Activated B cell treated with CpG ODN at 0.5 μM for 24 hours (primary cell): ENCODE data around the gene HS6ST2. TPM values are rescaled to one million over a fixed set of nuclear protein-coding genes. Genes with fewer than 3 reads are reported as not detected.
"Not testable (repeated sequence)": the region's sequence is repeated elsewhere in the genome, so short reads cannot be mapped to it uniquely, and the experiment has no call there.

Experiments
- ATAC-seq: fragments of 200-7000 bp; cut with Tn5 transposase; one replicate; pipeline ENCODE4 v1.10.0; 2021; ENCODE audit warnings: low read depth, mild to moderate bottlenecking, moderate library complexity
- CTCF ChIA-PET: fragments of 350-600 bp; sonication (Branson Sonifier 250); formaldehyde crosslinking; loops from one replicate; lab custom pipeline; 2021; ENCODE audit warnings: antibody characterized with exemption; lab: Charles Lee
- POLR2A ChIA-PET: fragments of 350-600 bp; sonication (Branson Sonifier 250); formaldehyde crosslinking; loops from one replicate; lab custom pipeline; 2021; ENCODE audit warnings: antibody characterized with exemption; lab: Charles Lee
- DNase-seq: peaks from one replicate; pipeline ENCODE4 v3.0.0; 2022
- H3K27ac Mint-ChIP-seq: one replicate; pipeline ENCODE4 v1.8.0; 2020; ENCODE audit warnings: mixed read lengths
- H3K27me3 Mint-ChIP-seq: one replicate; pipeline ENCODE4 v1.8.0; 2021; ENCODE audit warnings: mixed read lengths
- H3K36me3 Mint-ChIP-seq: one replicate; pipeline ENCODE4 v1.8.0; 2021; ENCODE audit warnings: low read depth, mixed read lengths
- H3K4me1 Mint-ChIP-seq: one replicate; pipeline ENCODE4 v1.8.0; 2021; ENCODE audit warnings: mixed read lengths
- H3K4me3 Mint-ChIP-seq: one replicate; pipeline ENCODE4 v1.8.0; 2020; ENCODE audit warnings: mild to moderate bottlenecking, mixed read lengths
- H3K9me3 Mint-ChIP-seq: one replicate; pipeline ENCODE4 v1.8.0; 2020; ENCODE audit warnings: mixed read lengths
- intact Hi-C: fragments of 100-400 bp; cut with micrococcal nuclease; formaldehyde crosslinking; loops from one replicate; pipeline ENCODE4 v1.15.1; 2024
- total RNA-seq: library from RNA; stranded (reverse); gene quantifications from 2 replicates; pipeline ENCODE4 v1.2.3, GENCODE V29; 2022
- TF ChIP-seq, protein P1 (sequence below): fragments of 200-600 bp; IDR thresholded peaks from one replicate; pipeline ENCODE4 v1.8.0; 2022; ENCODE audit warnings: antibody characterized with exemption, mild to moderate bottlenecking

HS6ST2 gene
- total RNA-seq, 1 donor from 2014 or later = not detected

DNA sequence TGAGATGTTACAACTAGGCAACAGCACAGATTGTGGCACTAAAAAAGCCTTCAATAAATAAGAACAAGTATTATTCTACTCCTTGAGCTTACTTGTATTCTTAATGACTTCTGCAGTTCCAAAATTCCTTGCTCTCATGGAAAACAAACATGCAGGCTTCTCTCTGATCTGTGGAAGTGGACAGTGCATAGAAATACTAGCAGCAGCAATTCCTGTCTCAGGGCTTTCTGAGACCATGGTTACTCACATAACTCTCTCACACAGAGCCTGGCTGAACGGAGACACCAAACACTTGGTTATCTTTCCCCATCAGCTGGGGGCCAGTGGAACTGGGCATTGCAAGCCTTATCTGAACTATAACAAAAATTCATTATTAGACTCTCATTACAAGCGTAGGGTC is 32.4 kb upstream of the HS6ST2 start:
- Mint-ChIP-seq H3K36me3 (no peaks in the 10 kb centered on the region), H3K4me3 (no peak overlapping the region)
- CTCF ChIA-PET = no interaction called here

DNA sequence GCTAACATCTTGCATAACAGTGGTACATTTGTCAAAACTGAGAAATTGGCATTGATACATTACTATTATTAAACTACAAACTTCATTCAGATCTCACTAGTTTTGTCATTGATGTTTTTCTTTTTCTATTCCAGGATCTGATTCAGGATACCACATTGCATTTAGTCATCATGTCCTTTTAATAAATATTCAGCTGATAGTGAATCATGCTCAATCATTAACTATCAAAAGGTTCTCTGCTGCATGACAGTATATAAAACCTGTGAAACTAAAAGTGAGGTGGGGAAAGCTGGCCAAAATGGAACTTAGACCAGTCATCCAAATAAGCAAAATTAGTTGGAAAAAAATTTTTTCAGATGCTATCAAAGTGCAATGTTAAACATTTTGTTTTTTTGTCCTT is 28.1 kb upstream of the HS6ST2 start:
- CTCF ChIA-PET = no interaction called here
- TF ChIP-seq, protein P1, sequence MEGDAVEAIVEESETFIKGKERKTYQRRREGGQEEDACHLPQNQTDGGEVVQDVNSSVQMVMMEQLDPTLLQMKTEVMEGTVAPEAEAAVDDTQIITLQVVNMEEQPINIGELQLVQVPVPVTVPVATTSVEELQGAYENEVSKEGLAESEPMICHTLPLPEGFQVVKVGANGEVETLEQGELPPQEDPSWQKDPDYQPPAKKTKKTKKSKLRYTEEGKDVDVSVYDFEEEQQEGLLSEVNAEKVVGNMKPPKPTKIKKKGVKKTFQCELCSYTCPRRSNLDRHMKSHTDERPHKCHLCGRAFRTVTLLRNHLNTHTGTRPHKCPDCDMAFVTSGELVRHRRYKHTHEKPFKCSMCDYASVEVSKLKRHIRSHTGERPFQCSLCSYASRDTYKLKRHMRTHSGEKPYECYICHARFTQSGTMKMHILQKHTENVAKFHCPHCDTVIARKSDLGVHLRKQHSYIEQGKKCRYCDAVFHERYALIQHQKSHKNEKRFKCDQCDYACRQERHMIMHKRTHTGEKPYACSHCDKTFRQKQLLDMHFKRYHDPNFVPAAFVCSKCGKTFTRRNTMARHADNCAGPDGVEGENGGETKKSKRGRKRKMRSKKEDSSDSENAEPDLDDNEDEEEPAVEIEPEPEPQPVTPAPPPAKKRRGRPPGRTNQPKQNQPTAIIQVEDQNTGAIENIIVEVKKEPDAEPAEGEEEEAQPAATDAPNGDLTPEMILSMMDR = no peak
- Mint-ChIP-seq H3K4me1 (no peaks in the 10 kb centered on the region), H3K9me3 (no peaks in the 10 kb centered on the region), H3K27me3 (no peaks in the 10 kb centered on the region), H3K4me3 (no peak overlapping the region), H3K27ac (no peak overlapping the region), H3K36me3 (no peaks in the 10 kb centered on the region)
- POLR2A ChIA-PET = no interaction called here
- intact Hi-C loops = no loop called here
- no peak for DNase-seq
- ATAC-seq = no peak

More for the DNA sequence above, 32.4 kb upstream of the HS6ST2 start:
- ATAC-seq (no peak), DNase-seq (no peak)
- no peaks in the 10 kb centered on the region for H3K9me3 Mint-ChIP-seq
- no peak overlapping the region for H3K27ac Mint-ChIP-seq
- no peaks in the 10 kb centered on the region for H3K4me1 Mint-ChIP-seq
- POLR2A ChIA-PET = no interaction called here
- intact Hi-C loops = no loop called here
- TF ChIP-seq, protein P1 = no peak
- no peaks in the 10 kb centered on the region for H3K27me3 Mint-ChIP-seq

DNA sequence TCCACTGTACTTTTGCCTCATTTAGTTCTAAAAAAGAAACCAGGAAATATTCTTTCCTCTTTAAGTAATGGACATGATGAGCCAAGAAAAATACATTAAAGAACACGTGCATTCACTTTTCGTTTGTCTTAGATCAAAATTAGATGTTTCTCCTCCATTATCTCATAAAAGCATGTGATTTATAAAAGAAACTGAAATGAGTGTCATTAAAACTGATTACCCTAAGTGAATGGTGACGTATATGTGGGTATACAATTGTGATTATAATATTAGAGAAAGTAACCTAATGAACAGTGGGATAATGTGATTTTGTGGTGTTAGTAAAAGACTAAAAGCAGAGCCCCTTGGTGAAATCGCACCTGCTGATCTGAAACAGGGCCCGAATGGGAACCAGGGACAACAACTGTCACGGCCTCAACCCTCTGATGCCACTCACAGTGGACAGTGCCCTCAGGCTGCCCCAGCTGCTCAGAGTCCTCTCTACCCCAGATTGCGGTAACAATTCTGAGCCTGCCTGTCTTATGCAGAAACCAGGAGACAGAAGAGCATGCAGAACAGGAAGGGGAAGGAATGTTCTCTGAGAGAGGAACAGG is 25.7 kb upstream of the HS6ST2 start:
- Mint-ChIP-seq H3K4me1 (no peaks in the 10 kb centered on the region), H3K9me3 (peaks cover 2% of the 10 kb centered on the region), H3K27me3 (no peaks in the 10 kb centered on the region), H3K36me3 (no peaks in the 10 kb centered on the region), H3K27ac (no peak overlapping the region), H3K4me3 (no peak overlapping the region)
- DNase-seq (no peak), ATAC-seq (no peak)
- TF ChIP-seq, protein P1 = no peak
- intact Hi-C loops = no loop called here
- POLR2A ChIA-PET = no interaction called here
- CTCF ChIA-PET = no interaction called here

GRCh38 chrX:132983496-132983895 is 25.1 kb upstream of the HS6ST2 start:
- no peaks in the 10 kb centered on the region for H3K27me3 Mint-ChIP-seq
- no peaks in the 10 kb centered on the region for H3K4me1 Mint-ChIP-seq
- ATAC-seq (no peak), DNase-seq (no peak)
- no peak overlapping the region for H3K27ac Mint-ChIP-seq
- TF ChIP-seq, protein P1 = no peak
- ChIA-PET POLR2A (no interaction called here), CTCF (no interaction called here)
- H3K9me3 Mint-ChIP-seq = peaks cover 2% of the 10 kb centered on the region
- no peak overlapping the region for H3K4me3 Mint-ChIP-seq
- H3K36me3 Mint-ChIP-seq = no peaks in the 10 kb centered on the region
- intact Hi-C loops = no loop called here

GRCh38 chrX:132980035-132980434 is 21.6 kb upstream of the HS6ST2 start:
- H3K27ac Mint-ChIP-seq, H3K4me3 Mint-ChIP-seq, DNase-seq, POLR2A ChIA-PET, H3K4me1 Mint-ChIP-seq, intact Hi-C loops, ATAC-seq, H3K27me3 Mint-ChIP-seq, CTCF ChIA-PET, H3K36me3 Mint-ChIP-seq, H3K9me3 Mint-ChIP-seq: not testable (repeated sequence)
